K562 (cell line): ENCODE data around the gene CRYAB. TPM values are rescaled to one million over a fixed set of nuclear protein-coding genes. Genes with fewer than 3 reads are reported as not detected.

Experiments used
- GATA2 ChIP-seq: sonication (generic); formaldehyde crosslinking; IDR thresholded peaks from 2 replicates; pipeline ENCODE4 v1.4.0; 2020; ENCODE audit warnings: mild to moderate bottlenecking, missing genetic modification reagents
- MEF2A ChIP-seq: IDR thresholded peaks from 2 replicates; pipeline ENCODE4 v1.6.1; 2011; ENCODE audit warnings: low read depth, mild to moderate bottlenecking, low read length, moderate library complexity; ENCODE audit not compliant: control insufficient read depth
- NR2F6 ChIP-seq: fragments of 450-650 bp; formaldehyde crosslinking; IDR thresholded peaks from 2 replicates; pipeline ENCODE4 v1.4.0; 2020; ENCODE audit warnings: mild to moderate bottlenecking
- PHB2 ChIP-seq: fragments of 450-650 bp; IDR thresholded peaks from 2 replicates; pipeline ENCODE4 v1.6.1; 2017; ENCODE audit warnings: low read depth
- PHF20 ChIP-seq: fragments of 450-650 bp; IDR thresholded peaks from 2 replicates; pipeline ENCODE4 v1.6.1; 2018; ENCODE audit not compliant: partially characterized antibody
- PHF21A ChIP-seq: fragments of 450-650 bp; IDR thresholded peaks from 2 replicates; pipeline ENCODE4 v1.6.1; 2017; ENCODE audit warnings: low read depth, borderline replicate concordance
- PPARD ChIP-seq: fragments of 250-450 bp; sonication (Bioruptor Pico); IDR thresholded peaks from 2 replicates; pipeline ENCODE4 v1.8.0; 2022; ENCODE audit warnings: inconsistent platforms, mild to moderate bottlenecking, moderate library complexity
- SAFB2 ChIP-seq: fragments of 200-400 bp; formaldehyde crosslinking; IDR thresholded peaks from 2 replicates; pipeline ENCODE4 v1.6.1; 2018; ENCODE audit warnings: borderline replicate concordance, low read length, low read depth, moderate library complexity; ENCODE audit not compliant: severe bottlenecking
- SLC30A9 ChIP-seq: fragments of 250-450 bp; sonication (Bioruptor Pico); IDR thresholded peaks from 2 replicates; pipeline ENCODE4 v1.8.0; 2022; ENCODE audit warnings: mild to moderate bottlenecking, moderate library complexity
- SMARCA4 ChIP-seq: fragments of 450-650 bp; IDR thresholded peaks from 2 replicates; pipeline ENCODE4 v1.6.1; 2016
- SMARCC2 ChIP-seq: fragments of 450-650 bp; IDR thresholded peaks from 2 replicates; pipeline ENCODE4 v1.6.1; 2017; ENCODE audit warnings: antibody characterized with exemption, moderate library complexity, mild to moderate bottlenecking, low read depth
- TAL1 ChIP-seq: fragments of 450-650 bp; IDR thresholded peaks from 2 replicates; pipeline ENCODE4 v1.6.1; 2016; ENCODE audit warnings: mild to moderate bottlenecking
- YY1 ChIP-seq, 3 experiments: IDR thresholded peaks; 2 replicates each; pipeline ENCODE4 v1.6.1; 2011; ENCODE audit warnings: low read length in 2 of 3, mild to moderate bottlenecking in 2 of 3, moderate library complexity in 2 of 3, borderline replicate concordance in 1 of 3, control low read depth in 1 of 3, low read depth in 1 of 3; ENCODE audit not compliant: insufficient read depth in 3 of 3, insufficient replicate concordance in 2 of 3, control insufficient read depth in 1 of 3, insufficient read length in 1 of 3; ENCODE audit errors: extremely low read depth in 1 of 3
- polyA plus RNA-seq, 8 experiments: library from polyadenylated mRNA; depleted of rRNA in 4 of 8; stranded (reverse) in 5 of 8; unstranded in 3 of 8; fragments of >200 nt; fragmentation: Nextera tagmentation in 2 of 8; fragmentation: Illumina TruSeq in 1 of 8; extraction: Ambion mirVana in 2 of 8; extraction: Trizol in 1 of 8; gene quantifications; 2 replicates each; pipeline versions ENCODE4 v1.2.1 to v1.2.3, GENCODE V29; 2011 to 2014; ENCODE audit warnings: inconsistent platforms in 1 of 8, missing spikeins in 1 of 8
- total RNA-seq, 7 experiments: library from RNA; depleted of rRNA in 6 of 7; stranded (reverse); fragments of >200 nt in 6 of 7; fragmentation: Illumina TruSeq in 2 of 7; extraction: Trizol in 2 of 7; gene quantifications; 2 replicates each; pipeline versions ENCODE4 v1.2.1 to v1.2.3, GENCODE V29; 2011 to 2021; ENCODE audit warnings: low replicate concordance in 1 of 7
- TF ChIP-seq, protein P1 (sequence below), 2 experiments: fragments of 150-350 bp in 1 of 2; IDR thresholded peaks; 2 replicates each; pipeline ENCODE4 v1.6.1; 2012 to 2016; ENCODE audit warnings: low read depth in 2 of 2, low read length in 2 of 2, mild to moderate bottlenecking in 1 of 2, moderate library complexity in 1 of 2
- TF ChIP-seq, protein P2 (sequence below): sonication (generic); formaldehyde crosslinking; IDR thresholded peaks from 2 replicates; pipeline ENCODE4 v1.4.0; 2020; ENCODE audit warnings: mild to moderate bottlenecking, missing genetic modification reagents
- TF ChIP-seq, protein P3 (sequence below), 2 experiments: IDR thresholded peaks; 2 replicates each; pipeline ENCODE4 v1.6.1; 2012; ENCODE audit warnings: improper control_type of control experiment in 2 of 2, low read depth in 2 of 2, low read length in 2 of 2, borderline replicate concordance in 1 of 2
- TF ChIP-seq, protein P4 (sequence below): fragments of 450-650 bp; IDR thresholded peaks from 2 replicates; pipeline ENCODE4 v1.6.1; 2016

The CRYAB gene
- total and polyA plus RNA-seq, 9 of the 15 experiments (the other 6 are each of a cell fraction or from before 2014, with no cell fraction given) = 0.83 to 7.5 (median 3.6) TPM

DNA sequence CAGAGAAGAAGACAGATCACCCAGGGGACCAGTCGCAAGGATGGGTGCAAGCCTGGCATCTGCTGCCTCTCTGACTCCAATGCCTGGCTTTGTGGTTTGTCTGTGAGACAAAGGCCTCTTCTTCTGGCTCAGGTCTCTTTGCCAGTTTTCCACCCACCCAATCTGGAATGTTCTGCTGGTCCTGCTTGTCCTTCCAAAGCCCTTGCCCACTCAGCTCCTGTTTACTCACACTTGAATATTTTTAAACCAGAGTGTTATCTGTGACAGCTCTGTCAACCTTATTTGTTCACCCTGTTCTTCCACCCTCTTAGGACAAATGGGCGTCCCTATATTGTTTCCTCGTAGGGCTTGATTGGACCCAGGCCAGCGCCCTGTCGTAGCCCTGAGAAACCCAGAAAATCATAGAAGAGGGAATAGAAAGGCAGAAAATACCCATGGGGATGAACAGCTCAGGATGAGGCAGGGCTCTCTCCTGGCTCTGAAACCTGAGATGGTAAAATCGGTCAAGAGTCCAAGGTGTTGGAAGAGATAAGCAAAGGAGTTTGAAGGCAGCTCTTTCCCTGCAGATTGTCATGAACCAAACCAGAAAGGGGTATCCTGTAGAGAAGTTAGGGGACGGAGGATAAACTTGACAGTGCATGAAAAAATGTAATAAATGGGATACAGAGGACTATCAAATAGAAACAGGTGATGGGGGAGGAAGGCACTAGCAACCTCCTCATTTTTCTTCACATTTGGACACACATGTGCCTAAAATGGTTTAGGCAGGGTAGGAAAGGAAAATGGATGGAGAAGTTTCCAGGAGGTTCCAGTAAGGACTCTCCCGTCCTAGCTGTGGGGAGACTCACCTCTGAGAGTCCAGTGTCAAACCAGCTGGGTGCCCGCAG lies 651 bp downstream of the CRYAB start (continued):
- TF ChIP-seq, protein P1, sequence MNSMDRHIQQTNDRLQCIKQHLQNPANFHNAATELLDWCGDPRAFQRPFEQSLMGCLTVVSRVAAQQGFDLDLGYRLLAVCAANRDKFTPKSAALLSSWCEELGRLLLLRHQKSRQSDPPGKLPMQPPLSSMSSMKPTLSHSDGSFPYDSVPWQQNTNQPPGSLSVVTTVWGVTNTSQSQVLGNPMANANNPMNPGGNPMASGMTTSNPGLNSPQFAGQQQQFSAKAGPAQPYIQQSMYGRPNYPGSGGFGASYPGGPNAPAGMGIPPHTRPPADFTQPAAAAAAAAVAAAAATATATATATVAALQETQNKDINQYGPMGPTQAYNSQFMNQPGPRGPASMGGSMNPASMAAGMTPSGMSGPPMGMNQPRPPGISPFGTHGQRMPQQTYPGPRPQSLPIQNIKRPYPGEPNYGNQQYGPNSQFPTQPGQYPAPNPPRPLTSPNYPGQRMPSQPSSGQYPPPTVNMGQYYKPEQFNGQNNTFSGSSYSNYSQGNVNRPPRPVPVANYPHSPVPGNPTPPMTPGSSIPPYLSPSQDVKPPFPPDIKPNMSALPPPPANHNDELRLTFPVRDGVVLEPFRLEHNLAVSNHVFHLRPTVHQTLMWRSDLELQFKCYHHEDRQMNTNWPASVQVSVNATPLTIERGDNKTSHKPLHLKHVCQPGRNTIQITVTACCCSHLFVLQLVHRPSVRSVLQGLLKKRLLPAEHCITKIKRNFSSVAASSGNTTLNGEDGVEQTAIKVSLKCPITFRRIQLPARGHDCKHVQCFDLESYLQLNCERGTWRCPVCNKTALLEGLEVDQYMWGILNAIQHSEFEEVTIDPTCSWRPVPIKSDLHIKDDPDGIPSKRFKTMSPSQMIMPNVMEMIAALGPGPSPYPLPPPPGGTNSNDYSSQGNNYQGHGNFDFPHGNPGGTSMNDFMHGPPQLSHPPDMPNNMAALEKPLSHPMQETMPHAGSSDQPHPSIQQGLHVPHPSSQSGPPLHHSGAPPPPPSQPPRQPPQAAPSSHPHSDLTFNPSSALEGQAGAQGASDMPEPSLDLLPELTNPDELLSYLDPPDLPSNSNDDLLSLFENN (IDR thresholded peaks at IDR 0.05; ENCODE audit: low read depth in 2 of 2, low read length in 2 of 2) = peak in 1 of 2 experiments; percentile 56; a peak in 1 of 4 replicates
- TF ChIP-seq, protein P2, sequence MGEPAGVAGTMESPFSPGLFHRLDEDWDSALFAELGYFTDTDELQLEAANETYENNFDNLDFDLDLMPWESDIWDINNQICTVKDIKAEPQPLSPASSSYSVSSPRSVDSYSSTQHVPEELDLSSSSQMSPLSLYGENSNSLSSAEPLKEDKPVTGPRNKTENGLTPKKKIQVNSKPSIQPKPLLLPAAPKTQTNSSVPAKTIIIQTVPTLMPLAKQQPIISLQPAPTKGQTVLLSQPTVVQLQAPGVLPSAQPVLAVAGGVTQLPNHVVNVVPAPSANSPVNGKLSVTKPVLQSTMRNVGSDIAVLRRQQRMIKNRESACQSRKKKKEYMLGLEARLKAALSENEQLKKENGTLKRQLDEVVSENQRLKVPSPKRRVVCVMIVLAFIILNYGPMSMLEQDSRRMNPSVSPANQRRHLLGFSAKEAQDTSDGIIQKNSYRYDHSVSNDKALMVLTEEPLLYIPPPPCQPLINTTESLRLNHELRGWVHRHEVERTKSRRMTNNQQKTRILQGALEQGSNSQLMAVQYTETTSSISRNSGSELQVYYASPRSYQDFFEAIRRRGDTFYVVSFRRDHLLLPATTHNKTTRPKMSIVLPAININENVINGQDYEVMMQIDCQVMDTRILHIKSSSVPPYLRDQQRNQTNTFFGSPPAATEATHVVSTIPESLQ (CRISPR knock-in tag) = no peak
- peak; percentile 89 for TF ChIP-seq SMARCA4
- TF ChIP-seq PPARD (CRISPR knock-in tag) = no peak
- TF ChIP-seq NR2F6 (CRISPR knock-in tag) = no peak
- TF ChIP-seq PHF21A = no peak
- no peak for TF ChIP-seq YY1 (IDR thresholded peaks at IDR 0.05; ENCODE audit: borderline replicate concordance in 1 of 3, control insufficient read depth in 1 of 3, extremely low read depth in 1 of 3, insufficient read depth in 3 of 3, insufficient read length in 1 of 3, insufficient replicate concordance in 2 of 3, low read depth in 1 of 3, low read length in 2 of 3)
- TF ChIP-seq, protein P3, sequence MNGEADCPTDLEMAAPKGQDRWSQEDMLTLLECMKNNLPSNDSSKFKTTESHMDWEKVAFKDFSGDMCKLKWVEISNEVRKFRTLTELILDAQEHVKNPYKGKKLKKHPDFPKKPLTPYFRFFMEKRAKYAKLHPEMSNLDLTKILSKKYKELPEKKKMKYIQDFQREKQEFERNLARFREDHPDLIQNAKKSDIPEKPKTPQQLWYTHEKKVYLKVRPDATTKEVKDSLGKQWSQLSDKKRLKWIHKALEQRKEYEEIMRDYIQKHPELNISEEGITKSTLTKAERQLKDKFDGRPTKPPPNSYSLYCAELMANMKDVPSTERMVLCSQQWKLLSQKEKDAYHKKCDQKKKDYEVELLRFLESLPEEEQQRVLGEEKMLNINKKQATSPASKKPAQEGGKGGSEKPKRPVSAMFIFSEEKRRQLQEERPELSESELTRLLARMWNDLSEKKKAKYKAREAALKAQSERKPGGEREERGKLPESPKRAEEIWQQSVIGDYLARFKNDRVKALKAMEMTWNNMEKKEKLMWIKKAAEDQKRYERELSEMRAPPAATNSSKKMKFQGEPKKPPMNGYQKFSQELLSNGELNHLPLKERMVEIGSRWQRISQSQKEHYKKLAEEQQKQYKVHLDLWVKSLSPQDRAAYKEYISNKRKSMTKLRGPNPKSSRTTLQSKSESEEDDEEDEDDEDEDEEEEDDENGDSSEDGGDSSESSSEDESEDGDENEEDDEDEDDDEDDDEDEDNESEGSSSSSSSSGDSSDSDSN (IDR thresholded peaks at IDR 0.05; ENCODE audit: borderline replicate concordance in 1 of 2, low read depth in 2 of 2, low read length in 2 of 2) = 0 out of 4 replicates have a peak, but pooled peaks of 1 of the 2 experiments have one; percentile 57
- peak; percentile 40; the same call in 1 of the 2 replicates for TF ChIP-seq GATA2 (CRISPR knock-in tag)
- no peak for TF ChIP-seq PHB2
- peak; percentile 70 for TF ChIP-seq SMARCC2
- TF ChIP-seq SLC30A9 = no peak
- TF ChIP-seq MEF2A = no peak
- TF ChIP-seq, protein P4, sequence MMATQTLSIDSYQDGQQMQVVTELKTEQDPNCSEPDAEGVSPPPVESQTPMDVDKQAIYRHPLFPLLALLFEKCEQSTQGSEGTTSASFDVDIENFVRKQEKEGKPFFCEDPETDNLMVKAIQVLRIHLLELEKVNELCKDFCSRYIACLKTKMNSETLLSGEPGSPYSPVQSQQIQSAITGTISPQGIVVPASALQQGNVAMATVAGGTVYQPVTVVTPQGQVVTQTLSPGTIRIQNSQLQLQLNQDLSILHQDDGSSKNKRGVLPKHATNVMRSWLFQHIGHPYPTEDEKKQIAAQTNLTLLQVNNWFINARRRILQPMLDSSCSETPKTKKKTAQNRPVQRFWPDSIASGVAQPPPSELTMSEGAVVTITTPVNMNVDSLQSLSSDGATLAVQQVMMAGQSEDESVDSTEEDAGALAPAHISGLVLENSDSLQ = 0 out of 2 replicates have a peak, but pooled peaks have one; percentile 5
- no peak for TF ChIP-seq SAFB2
- peak; percentile 90 for TF ChIP-seq TAL1
- no peak for TF ChIP-seq PHF20
